ENCODE results near the gene SLC6A4.

GRCh38 chr17:30196504-30196903, 39.0 kb downstream of the SLC6A4 start:
- no peak for TF ChIP-seq POLR2A (IDR thresholded peaks at IDR 0.05)
- TF ChIP-seq CTCF (IDR thresholded peaks at IDR 0.05): no peak
